Prostate gland (tissue), 2 donors: Measurements from ENCODE around the gene FAM193B. TPM values are rescaled to one million over a fixed set of nuclear protein-coding genes. Genes with fewer than 3 reads are reported as not detected.

Source experiments
- DNase-seq: peaks from one replicate; pipeline ENCODE4 v3.0.0-alpha.2; 2019; ENCODE audit warnings: low spot score
- H3K27ac ChIP-seq, 2 donors: fragments of 200-600 bp; sonication (generic); 2 replicates each; pipeline ENCODE4 v1.5.1; 2017 to 2019
- H3K27me3 ChIP-seq: fragments of 200-600 bp; sonication (generic); replicated peaks from 2 replicates; pipeline ENCODE4 v1.5.1; 2019; ENCODE audit not compliant: insufficient read depth
- H3K36me3 ChIP-seq, 2 donors: fragments of 200-600 bp; sonication (generic); 1 replicate in 1 of 2; 2 replicates in 1 of 2; pipeline versions ENCODE4 v1.5.1 to v1.8.1; 2017 to 2019
- H3K4me1 ChIP-seq: fragments of 200-600 bp; sonication (generic); replicated peaks from 2 replicates; pipeline ENCODE4 v1.5.1; 2019
- H3K4me3 ChIP-seq, 2 donors: fragments of 200-600 bp; sonication (generic); 2 replicates each; pipeline ENCODE4 v1.5.1; 2017 to 2019
- H3K9me3 ChIP-seq: fragments of 200-600 bp; sonication (generic); 2 replicates; pipeline ENCODE4 v1.5.1; 2017
- POLR2A ChIP-seq: fragments of 450-650 bp; IDR thresholded peaks from one replicate; pipeline ENCODE4 v1.6.1; 2016; ENCODE audit warnings: antibody characterized with exemption, mild to moderate bottlenecking
- POLR2AphosphoS5 ChIP-seq: sonication (generic); formaldehyde crosslinking; IDR thresholded peaks from one replicate; pipeline ENCODE4 v1.6.1; 2017; ENCODE audit warnings: antibody characterized with exemption
- WGBS: methylation state at CpG from one replicate; pipeline ENCODE4 v1.1.5; 2018; 5-methylcytosine and 5-hydroxymethylcytosine counted together
- intact Hi-C: fragments of 100-400 bp; cut with DNase I; formaldehyde crosslinking; loops from one replicate; pipeline ENCODE4 v1.14.2; 2022
- total RNA-seq, 2 donors: library from RNA; depleted of rRNA; stranded (reverse); fragments of >200 nt; gene quantifications; one replicate each; pipeline ENCODE4 v1.1.0, GENCODE V29; 2016
- TF ChIP-seq, protein P1 (sequence below), 4 experiments: fragments of 200-600 bp in 2 of 4; fragments of 450-650 bp in 2 of 4; sonication (generic) in 2 of 4; IDR thresholded peaks; 1 replicate in 3 of 4; 2 replicates in 1 of 4; pipeline ENCODE4 v1.5.1; 2016 to 2019; ENCODE audit warnings: antibody characterized with exemption in 4 of 4, mild to moderate bottlenecking in 2 of 4, moderate library complexity in 2 of 4

Gene FAM193B
- total RNA-seq, 2 donors from 2014 or later, result 59.6 to 112 TPM

- no peaks in the 10 kb centered on the region for H3K36me3 ChIP-seq
- TF ChIP-seq POLR2AphosphoS5 (no peak), POLR2A (no peak)
- TF ChIP-seq, protein P1, sequence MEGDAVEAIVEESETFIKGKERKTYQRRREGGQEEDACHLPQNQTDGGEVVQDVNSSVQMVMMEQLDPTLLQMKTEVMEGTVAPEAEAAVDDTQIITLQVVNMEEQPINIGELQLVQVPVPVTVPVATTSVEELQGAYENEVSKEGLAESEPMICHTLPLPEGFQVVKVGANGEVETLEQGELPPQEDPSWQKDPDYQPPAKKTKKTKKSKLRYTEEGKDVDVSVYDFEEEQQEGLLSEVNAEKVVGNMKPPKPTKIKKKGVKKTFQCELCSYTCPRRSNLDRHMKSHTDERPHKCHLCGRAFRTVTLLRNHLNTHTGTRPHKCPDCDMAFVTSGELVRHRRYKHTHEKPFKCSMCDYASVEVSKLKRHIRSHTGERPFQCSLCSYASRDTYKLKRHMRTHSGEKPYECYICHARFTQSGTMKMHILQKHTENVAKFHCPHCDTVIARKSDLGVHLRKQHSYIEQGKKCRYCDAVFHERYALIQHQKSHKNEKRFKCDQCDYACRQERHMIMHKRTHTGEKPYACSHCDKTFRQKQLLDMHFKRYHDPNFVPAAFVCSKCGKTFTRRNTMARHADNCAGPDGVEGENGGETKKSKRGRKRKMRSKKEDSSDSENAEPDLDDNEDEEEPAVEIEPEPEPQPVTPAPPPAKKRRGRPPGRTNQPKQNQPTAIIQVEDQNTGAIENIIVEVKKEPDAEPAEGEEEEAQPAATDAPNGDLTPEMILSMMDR (IDR thresholded peaks at IDR 0.05), result no peak
- peak overlapping the region; percentile 55 to 59 for H3K27ac ChIP-seq
- DNase-seq, result no peak
- intact Hi-C loops, result no loop called here
- WGBS, result 72% methylated on average over 4 of the region's 4 CpGs
- H3K4me3 ChIP-seq, result no peak overlapping the region
- H3K27me3 ChIP-seq, result no peaks in the 10 kb centered on the region
- peaks cover 10% of the 10 kb centered on the region for H3K4me1 ChIP-seq
- no peaks in the 10 kb centered on the region for H3K9me3 ChIP-seq
These were observed 8.7 kb downstream of the FAM193B start for GRCh38 chr5:177545487-177546257.

DNA sequence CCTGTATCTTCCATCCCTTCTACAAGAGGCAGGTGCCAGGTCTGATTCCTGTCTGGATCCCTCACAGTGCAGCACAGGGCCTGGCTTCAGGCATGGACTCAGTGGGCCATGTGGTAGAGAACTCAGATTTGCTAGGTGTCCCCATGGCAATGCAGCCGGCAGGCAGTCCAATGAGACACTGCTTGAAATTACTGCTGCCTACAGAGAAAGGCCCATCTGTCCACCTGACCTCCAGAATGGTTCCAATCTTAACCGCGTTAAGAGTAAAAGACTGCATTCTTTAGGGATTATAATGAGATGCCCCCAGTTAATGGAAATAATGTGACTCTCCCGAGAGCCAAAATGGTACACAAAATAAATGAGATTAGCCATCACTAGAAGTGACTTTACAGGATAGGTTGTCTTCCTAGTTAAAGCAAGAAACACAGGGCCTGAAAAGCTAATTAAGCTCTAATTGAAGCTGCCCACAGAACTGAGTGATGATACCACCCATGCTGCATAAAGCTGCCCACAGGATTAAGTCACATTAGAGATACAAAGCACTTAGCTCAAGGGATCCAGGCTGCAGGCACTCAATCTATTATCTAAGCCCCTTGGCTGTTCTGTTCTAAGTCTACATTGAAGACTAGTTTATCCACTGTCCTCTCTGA is 11.4 kb downstream of the FAM193B start:
- intact Hi-C loops, result no loop called here
- H3K27ac ChIP-seq, result no peak overlapping the region
- TF ChIP-seq POLR2A, result no peak
- TF ChIP-seq, protein P1 (IDR thresholded peaks at IDR 0.05), result no peak
- no peak for TF ChIP-seq POLR2AphosphoS5
- no peak for DNase-seq
- WGBS, result 89% methylated on average over 4 of the region's 4 CpGs
- H3K9me3 ChIP-seq, result no peaks in the 10 kb centered on the region
- H3K36me3 ChIP-seq, result no peaks in the 10 kb centered on the region
- H3K4me1 ChIP-seq, result peaks cover 12% of the 10 kb centered on the region
- H3K4me3 ChIP-seq, result no peak overlapping the region
- H3K27me3 ChIP-seq, result no peaks in the 10 kb centered on the region

DNA sequence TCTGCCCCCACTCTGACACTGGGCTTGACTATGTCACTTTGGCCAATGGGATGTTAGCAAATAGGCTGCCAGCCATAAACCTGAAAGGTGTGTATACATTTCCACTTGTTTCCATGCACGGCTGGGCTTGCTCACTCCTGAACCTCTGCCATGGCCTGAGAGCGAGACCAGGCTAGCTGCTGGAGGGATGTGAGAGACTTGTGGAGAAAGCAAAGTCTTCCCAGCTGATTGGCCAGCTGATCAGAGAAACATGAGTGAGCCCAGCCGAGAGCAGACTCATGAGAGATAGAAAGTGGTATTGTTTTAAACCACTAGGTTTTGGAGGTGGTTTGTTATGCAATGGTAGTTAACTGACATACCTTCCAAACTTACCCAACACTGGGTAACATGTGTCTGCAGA is 13.9 kb downstream of the FAM193B start:
- H3K36me3 ChIP-seq, result no peaks in the 10 kb centered on the region
- no peaks in the 10 kb centered on the region for H3K27me3 ChIP-seq
- H3K4me1 ChIP-seq, result peaks cover 24% of the 10 kb centered on the region
- 25% methylated on average over 3 of the region's 3 CpGs for WGBS
- no peaks in the 10 kb centered on the region for H3K9me3 ChIP-seq
- intact Hi-C loops, result no loop called here
- TF ChIP-seq POLR2A, result no peak
- peak; percentile 84 for TF ChIP-seq POLR2AphosphoS5
- no peak overlapping the region for H3K4me3 ChIP-seq
- peak; percentile 82 for DNase-seq
- peak overlapping the region; percentile 38 to 84 for H3K27ac ChIP-seq

DNA sequence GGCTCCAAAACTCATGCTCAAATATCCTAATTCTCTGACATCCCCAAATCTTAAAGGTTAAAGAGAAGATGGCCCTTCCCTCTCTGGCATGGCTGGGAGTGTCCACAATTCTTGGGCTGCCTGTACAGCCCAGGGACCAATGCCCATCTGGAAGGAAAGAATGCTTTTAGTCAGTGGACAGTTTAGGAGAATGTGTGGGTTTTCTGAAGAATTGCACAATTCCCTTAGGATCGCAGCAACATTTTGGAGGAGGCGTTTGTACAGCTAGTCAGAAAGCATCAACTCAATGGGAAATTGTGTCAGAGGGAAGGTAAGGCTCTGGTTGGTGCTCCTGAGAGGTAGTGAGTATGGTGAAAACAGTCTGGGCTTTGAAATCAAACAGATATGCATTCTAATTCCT is 15.0 kb downstream of the FAM193B start:
- TF ChIP-seq POLR2A (no peak), POLR2AphosphoS5 (no peak)
- Histone ChIP-seq H3K27me3 (no peaks in the 10 kb centered on the region), H3K27ac (peak overlapping the region; percentile 76 to 84), H3K9me3 (no peaks in the 10 kb centered on the region), H3K4me3 (no peak overlapping the region), H3K36me3 (no peaks in the 10 kb centered on the region), H3K4me1 (peaks cover 24% of the 10 kb centered on the region)
- no peak for DNase-seq
- intact Hi-C loops, result loop anchor here (5.0 kb wide), 1 partner anchor 53 kb away; the partner anchor contains the start of gene TMED9
- WGBS, result 78% methylated on average over 2 of the region's 2 CpGs

DNA sequence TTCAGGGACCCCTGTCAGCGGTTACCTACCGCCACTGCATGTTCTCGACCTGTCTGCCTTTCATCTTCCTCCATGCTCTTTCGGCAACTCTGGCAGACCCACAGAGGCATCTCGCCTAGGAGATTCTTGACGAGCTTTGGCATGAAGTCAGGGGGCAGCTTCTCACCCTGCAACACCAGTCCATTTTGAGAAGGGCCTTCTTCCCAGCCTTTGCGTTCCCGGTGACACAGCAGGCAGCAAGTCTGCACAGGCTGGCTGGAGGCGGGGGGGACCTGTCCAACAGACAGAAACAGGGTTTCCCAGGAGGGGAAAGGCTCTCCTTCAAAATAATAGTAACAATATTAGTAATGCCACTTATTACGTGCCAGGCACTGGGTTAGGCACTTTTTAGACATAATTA is 15.5 kb downstream of the FAM193B start:
- Histone ChIP-seq H3K36me3 (no peaks in the 10 kb centered on the region), H3K27ac (peak overlapping the region; percentile 76 to 84), H3K9me3 (no peaks in the 10 kb centered on the region), H3K4me3 (no peak overlapping the region), H3K4me1 (peaks cover 24% of the 10 kb centered on the region), H3K27me3 (no peaks in the 10 kb centered on the region)
- no peak for DNase-seq
- WGBS, result 39% methylated on average over 10 of the region's 10 CpGs
- intact Hi-C loops, result loop anchor here (1.0 to 5.0 kb wide), 2 partner anchors 15 to 53 kb away; partner anchors contain the start of genes FAM193B and TMED9
- TF ChIP-seq POLR2AphosphoS5 (no peak), POLR2A (no peak)
- TF ChIP-seq, protein P1 (IDR thresholded peaks at IDR 0.05), result no peak
